ENCODE measurements around the gene NPC2.

NPC2 gene

DNA sequence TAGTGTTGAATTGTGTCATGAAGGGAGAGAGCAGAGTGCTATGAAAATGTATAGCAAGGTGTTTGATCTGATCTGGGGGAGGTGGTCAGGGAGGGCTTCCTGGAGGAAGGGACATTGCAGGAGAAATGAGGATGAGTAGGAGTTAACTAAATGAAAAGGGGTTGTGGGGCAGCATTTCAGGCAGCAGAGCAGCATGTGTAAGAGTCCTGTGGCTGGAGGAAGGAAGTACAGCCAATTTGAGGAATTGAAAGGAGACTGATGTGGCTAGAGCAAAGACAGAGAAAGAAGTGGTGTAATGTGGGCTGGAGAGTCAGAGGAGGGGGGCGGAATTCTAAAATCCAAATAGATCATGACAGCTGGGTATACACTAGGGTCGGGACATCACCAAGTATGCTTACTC lies 20.5 kb downstream of the NPC2 start:
- no peaks in the 10 kb centered on the region for H3K4me1 ChIP-seq (ENCODE audit: insufficient read depth, low read length, poor library complexity, severe bottlenecking)
- no peaks in the 10 kb centered on the region for H3K27me3 ChIP-seq (ENCODE audit: insufficient read depth, low read length, poor library complexity, severe bottlenecking)
- H2AFZ ChIP-seq (ENCODE audit: low read length): no peak overlapping the region
- no peak overlapping the region for H3K4me3 ChIP-seq (ENCODE audit: low read length, poor library complexity, severe bottlenecking)
- H3K79me2 ChIP-seq (ENCODE audit: insufficient read depth, low read length): no peaks in the 10 kb centered on the region
- no peaks in the 10 kb centered on the region for H3F3A ChIP-seq (ENCODE audit: low read depth)
- H3K4me2 ChIP-seq (ENCODE audit: low read depth, low read length, poor library complexity, severe bottlenecking): no peak overlapping the region
- TF ChIP-seq EZH2phosphoT487 (IDR thresholded peaks at IDR 0.05; ENCODE audit: borderline replicate concordance): no peak
- TF ChIP-seq, protein P1, sequence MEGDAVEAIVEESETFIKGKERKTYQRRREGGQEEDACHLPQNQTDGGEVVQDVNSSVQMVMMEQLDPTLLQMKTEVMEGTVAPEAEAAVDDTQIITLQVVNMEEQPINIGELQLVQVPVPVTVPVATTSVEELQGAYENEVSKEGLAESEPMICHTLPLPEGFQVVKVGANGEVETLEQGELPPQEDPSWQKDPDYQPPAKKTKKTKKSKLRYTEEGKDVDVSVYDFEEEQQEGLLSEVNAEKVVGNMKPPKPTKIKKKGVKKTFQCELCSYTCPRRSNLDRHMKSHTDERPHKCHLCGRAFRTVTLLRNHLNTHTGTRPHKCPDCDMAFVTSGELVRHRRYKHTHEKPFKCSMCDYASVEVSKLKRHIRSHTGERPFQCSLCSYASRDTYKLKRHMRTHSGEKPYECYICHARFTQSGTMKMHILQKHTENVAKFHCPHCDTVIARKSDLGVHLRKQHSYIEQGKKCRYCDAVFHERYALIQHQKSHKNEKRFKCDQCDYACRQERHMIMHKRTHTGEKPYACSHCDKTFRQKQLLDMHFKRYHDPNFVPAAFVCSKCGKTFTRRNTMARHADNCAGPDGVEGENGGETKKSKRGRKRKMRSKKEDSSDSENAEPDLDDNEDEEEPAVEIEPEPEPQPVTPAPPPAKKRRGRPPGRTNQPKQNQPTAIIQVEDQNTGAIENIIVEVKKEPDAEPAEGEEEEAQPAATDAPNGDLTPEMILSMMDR (conservative IDR thresholded peaks at IDR 0.05; ENCODE audit: low read length): no peak
- no peak overlapping the region for H3K9ac ChIP-seq (ENCODE audit: low read depth, low read length, poor library complexity, severe bottlenecking)
- no peaks in the 10 kb centered on the region for H4K20me1 ChIP-seq (ENCODE audit: insufficient read depth, low read length, poor library complexity, severe bottlenecking)
- H3K9me3 ChIP-seq (ENCODE audit: insufficient read depth, low read depth, low read length): no peaks in the 10 kb centered on the region
- H3K9me2 ChIP-seq (replicated peaks; ENCODE audit: low read depth, low read length): no peaks in the 10 kb centered on the region
- H3K36me3 ChIP-seq (ENCODE audit: insufficient read depth, low read length): no peaks in the 10 kb centered on the region

GRCh38 chr14:74469548-74470518 lies 23.3 kb downstream of the NPC2 start:
- Histone ChIP-seq H3F3A (ENCODE audit: low read depth) (no peaks in the 10 kb centered on the region), H3K9me3 (ENCODE audit: insufficient read depth, low read depth, low read length) (no peaks in the 10 kb centered on the region), H3K4me2 (ENCODE audit: low read depth, low read length, poor library complexity, severe bottlenecking) (no peak overlapping the region), H3K4me1 (ENCODE audit: insufficient read depth, low read length, poor library complexity, severe bottlenecking) (no peaks in the 10 kb centered on the region), H3K27me3 (ENCODE audit: insufficient read depth, low read length, poor library complexity, severe bottlenecking) (no peaks in the 10 kb centered on the region), H3K36me3 (ENCODE audit: insufficient read depth, low read length) (no peaks in the 10 kb centered on the region), H3K9ac (ENCODE audit: low read depth, low read length, poor library complexity, severe bottlenecking) (no peak overlapping the region), H3K4me3 (ENCODE audit: low read length, poor library complexity, severe bottlenecking) (no peak overlapping the region), H4K20me1 (ENCODE audit: insufficient read depth, low read length, poor library complexity, severe bottlenecking) (no peaks in the 10 kb centered on the region), H3K9me2 (replicated peaks; ENCODE audit: low read depth, low read length) (no peaks in the 10 kb centered on the region), H2AFZ (ENCODE audit: low read length) (no peak overlapping the region), H3K79me2 (ENCODE audit: insufficient read depth, low read length) (no peaks in the 10 kb centered on the region)
- TF ChIP-seq, protein P1 (conservative IDR thresholded peaks at IDR 0.05; ENCODE audit: low read length): no peak
- TF ChIP-seq EZH2phosphoT487 (IDR thresholded peaks at IDR 0.05; ENCODE audit: borderline replicate concordance): no peak

DNA sequence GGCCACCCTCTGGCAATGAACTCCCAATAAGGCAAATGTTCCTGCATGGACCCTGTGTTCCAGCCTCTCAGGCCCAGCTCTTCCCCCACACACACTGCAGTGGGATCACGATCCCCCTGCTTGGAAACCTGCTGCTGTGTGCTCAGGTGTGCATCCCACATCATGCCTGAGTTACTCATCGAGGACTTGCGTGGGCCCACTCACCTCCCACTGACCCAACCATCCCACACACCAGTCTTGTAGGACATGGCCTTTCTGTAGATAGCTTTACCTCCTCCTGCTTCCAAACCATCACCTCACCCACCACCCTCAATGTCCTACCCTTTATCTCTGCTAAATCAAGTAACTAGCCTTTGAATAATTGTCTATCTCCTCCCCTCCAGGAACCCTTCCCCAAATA lies 24.6 kb downstream of the NPC2 start:
- Histone ChIP-seq H3K27me3 (ENCODE audit: insufficient read depth, low read length, poor library complexity, severe bottlenecking) (no peaks in the 10 kb centered on the region), H3K4me1 (ENCODE audit: insufficient read depth, low read length, poor library complexity, severe bottlenecking) (no peaks in the 10 kb centered on the region), H3K36me3 (ENCODE audit: insufficient read depth, low read length) (no peaks in the 10 kb centered on the region), H2AFZ (ENCODE audit: low read length) (no peak overlapping the region), H3K4me2 (ENCODE audit: low read depth, low read length, poor library complexity, severe bottlenecking) (no peak overlapping the region), H4K20me1 (ENCODE audit: insufficient read depth, low read length, poor library complexity, severe bottlenecking) (no peaks in the 10 kb centered on the region), H3K79me2 (ENCODE audit: insufficient read depth, low read length) (no peaks in the 10 kb centered on the region), H3K9ac (ENCODE audit: low read depth, low read length, poor library complexity, severe bottlenecking) (no peak overlapping the region), H3F3A (ENCODE audit: low read depth) (no peaks in the 10 kb centered on the region), H3K9me3 (ENCODE audit: insufficient read depth, low read depth, low read length) (no peaks in the 10 kb centered on the region), H3K4me3 (ENCODE audit: low read length, poor library complexity, severe bottlenecking) (no peak overlapping the region), H3K9me2 (replicated peaks; ENCODE audit: low read depth, low read length) (no peaks in the 10 kb centered on the region)
- TF ChIP-seq, protein P1 (conservative IDR thresholded peaks at IDR 0.05; ENCODE audit: low read length): no peak
- no peak for TF ChIP-seq EZH2phosphoT487 (IDR thresholded peaks at IDR 0.05; ENCODE audit: borderline replicate concordance)

All from Loucy (cell line).